Esophagus muscularis mucosa (tissue), 4 donors: ENCODE results near the gene ARHGAP40.

ENCODE experiments used
- EP300 ChIP-seq: sonication (generic); formaldehyde crosslinking; IDR thresholded peaks from one replicate; pipeline ENCODE4 v1.6.1; 2017; ENCODE audit warnings: antibody characterized with exemption
- POLR2AphosphoS5 ChIP-seq, 2 donors: sonication (generic); formaldehyde crosslinking; IDR thresholded peaks; one replicate each; pipeline ENCODE4 v1.6.1; 2017; ENCODE audit warnings: antibody characterized with exemption in 2 of 2
- TF ChIP-seq, protein P1 (sequence below), 3 experiments: fragments of 200-600 bp in 2 of 3; fragments of 450-650 bp in 1 of 3; sonication (generic) in 2 of 3; IDR thresholded peaks; one replicate each; pipeline ENCODE4 v1.5.1; 2017 to 2019; ENCODE audit warnings: antibody characterized with exemption in 3 of 3, mild to moderate bottlenecking in 2 of 3, moderate library complexity in 1 of 3

DNA sequence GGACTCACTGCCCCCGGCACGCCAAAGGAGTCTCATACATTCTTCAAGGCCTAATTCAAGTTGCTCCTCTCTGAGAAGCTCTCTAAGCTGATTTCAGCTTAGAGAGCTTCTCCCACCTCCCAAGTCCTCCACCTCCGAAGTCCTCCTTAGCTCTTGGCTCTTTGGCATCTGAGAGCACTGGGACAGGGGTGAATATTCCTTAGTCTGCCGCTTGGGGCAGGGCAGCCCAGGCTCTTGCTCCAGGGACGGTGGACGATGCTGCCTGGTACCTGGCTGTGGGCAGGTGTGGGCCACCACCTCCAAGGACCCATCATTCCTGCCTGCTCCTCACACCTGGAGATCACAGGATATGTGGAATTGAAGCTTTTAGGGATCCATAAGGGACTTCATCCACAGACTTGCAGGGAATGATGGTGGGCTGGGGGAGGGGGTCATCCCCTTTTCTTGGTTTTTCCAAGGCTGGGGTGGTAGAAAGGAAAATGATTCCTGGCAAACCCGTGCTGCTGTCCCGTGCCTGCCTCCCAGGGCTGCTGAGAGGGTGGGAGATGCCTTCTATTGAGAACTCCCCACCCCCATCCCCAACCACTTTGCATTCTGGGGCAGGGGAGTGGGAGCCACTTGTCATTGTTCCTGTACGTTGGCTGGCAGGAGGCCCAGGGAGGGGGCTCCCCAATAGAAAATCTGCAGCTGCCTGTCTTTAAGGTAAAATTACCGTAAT, 57.4 kb downstream of the ARHGAP40 start:
- TF ChIP-seq, protein P1, sequence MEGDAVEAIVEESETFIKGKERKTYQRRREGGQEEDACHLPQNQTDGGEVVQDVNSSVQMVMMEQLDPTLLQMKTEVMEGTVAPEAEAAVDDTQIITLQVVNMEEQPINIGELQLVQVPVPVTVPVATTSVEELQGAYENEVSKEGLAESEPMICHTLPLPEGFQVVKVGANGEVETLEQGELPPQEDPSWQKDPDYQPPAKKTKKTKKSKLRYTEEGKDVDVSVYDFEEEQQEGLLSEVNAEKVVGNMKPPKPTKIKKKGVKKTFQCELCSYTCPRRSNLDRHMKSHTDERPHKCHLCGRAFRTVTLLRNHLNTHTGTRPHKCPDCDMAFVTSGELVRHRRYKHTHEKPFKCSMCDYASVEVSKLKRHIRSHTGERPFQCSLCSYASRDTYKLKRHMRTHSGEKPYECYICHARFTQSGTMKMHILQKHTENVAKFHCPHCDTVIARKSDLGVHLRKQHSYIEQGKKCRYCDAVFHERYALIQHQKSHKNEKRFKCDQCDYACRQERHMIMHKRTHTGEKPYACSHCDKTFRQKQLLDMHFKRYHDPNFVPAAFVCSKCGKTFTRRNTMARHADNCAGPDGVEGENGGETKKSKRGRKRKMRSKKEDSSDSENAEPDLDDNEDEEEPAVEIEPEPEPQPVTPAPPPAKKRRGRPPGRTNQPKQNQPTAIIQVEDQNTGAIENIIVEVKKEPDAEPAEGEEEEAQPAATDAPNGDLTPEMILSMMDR (IDR thresholded peaks at IDR 0.05) = peak; percentile 23 to 51 (median 33)
- TF ChIP-seq EP300 (no peak), POLR2AphosphoS5 (IDR thresholded peaks at IDR 0.05) (no peak)
